HL-60 (cell line): Measurements from ENCODE around the gene LNPK.
"Not testable (repeated sequence)": the region's sequence is repeated elsewhere in the genome, so short reads cannot be mapped to it uniquely, and the experiment has no call there.

Experiments
- DNase-seq, 2 experiments: peaks; one replicate each; pipeline ENCODE4 v3.0.0-alpha.2; 2010 to 2020; ENCODE audit warnings: low read depth in 1 of 2, low spot score in 1 of 2
- H3K27ac ChIP-seq: fragments of 250-450 bp; sonication (Bioruptor Pico); replicated peaks from 2 replicates; pipeline ENCODE4 v1.5.1; 2020; ENCODE audit warnings: mild to moderate bottlenecking, moderate library complexity
- H3K27me3 ChIP-seq: fragments of 250-450 bp; sonication (Bioruptor Pico); 2 replicates; pipeline ENCODE4 v1.5.1; 2021; ENCODE audit warnings: mild to moderate bottlenecking, moderate library complexity; ENCODE audit not compliant: insufficient read depth, poor library complexity, severe bottlenecking
- H3K4me3 ChIP-seq: replicated peaks from 2 replicates; pipeline ENCODE4 v1.5.1; 2011; ENCODE audit warnings: mild to moderate bottlenecking, control low read depth, low read length; ENCODE audit not compliant: insufficient read depth
- CTCF ChIP-seq: IDR thresholded peaks from one replicate; pipeline ENCODE4 v1.5.1; 2011; ENCODE audit warnings: low read length, control low read depth, inconsistent platforms; ENCODE audit not compliant: insufficient read depth
- GABPA ChIP-seq: IDR thresholded peaks from 2 replicates; pipeline ENCODE4 v1.6.1; 2012; ENCODE audit warnings: low read depth
- POLR2AphosphoS5 ChIP-seq: IDR thresholded peaks from 2 replicates; pipeline ENCODE4 v1.6.1; 2012; ENCODE audit warnings: low read depth
- REST ChIP-seq: IDR thresholded peaks from 2 replicates; pipeline ENCODE4 v1.6.1; 2012; ENCODE audit warnings: low read depth; ENCODE audit not compliant: insufficient replicate concordance
- SPI1 ChIP-seq: IDR thresholded peaks from 2 replicates; pipeline ENCODE4 v1.6.1; 2012; ENCODE audit warnings: low read depth, mild to moderate bottlenecking, borderline replicate concordance

The LNPK gene

GRCh38 chr2:175926272-175926671, 75.8 kb downstream of the LNPK start:
- Histone ChIP-seq H3K27ac (no peak overlapping the region), H3K27me3 (no peaks in the 10 kb centered on the region), H3K4me3 (no peak overlapping the region)
- TF ChIP-seq POLR2AphosphoS5 (no peak), REST (no peak), SPI1 (no peak)
- DNase-seq = no peak

GRCh38 chr2:175922160-175922559, 79.9 kb downstream of the LNPK start:
- Histone ChIP-seq H3K4me3 (no peak overlapping the region), H3K27me3 (no peaks in the 10 kb centered on the region), H3K27ac (no peak overlapping the region)
- no peak for DNase-seq
- TF ChIP-seq POLR2AphosphoS5 (no peak), REST (no peak), GABPA (no peak), CTCF (no peak), SPI1 (no peak)

GRCh38 chr2:175918935-175919334, 83.1 kb downstream of the LNPK start:
- DNase-seq = no peak
- no peaks in the 10 kb centered on the region for H3K27me3 ChIP-seq
- no peak for TF ChIP-seq SPI1
- no peak for TF ChIP-seq GABPA
- no peak for TF ChIP-seq POLR2AphosphoS5
- TF ChIP-seq REST = no peak
- TF ChIP-seq CTCF = no peak
- H3K4me3 ChIP-seq = no peak overlapping the region
- no peak overlapping the region for H3K27ac ChIP-seq

- no peaks in the 10 kb centered on the region for H3K27me3 ChIP-seq
- no peak overlapping the region for H3K4me3 ChIP-seq
- DNase-seq = no peak
- H3K27ac ChIP-seq = no peak overlapping the region
- no peak for TF ChIP-seq SPI1
- TF ChIP-seq REST = no peak
These were observed 87.2 kb downstream of the LNPK start for GRCh38 chr2:175914846-175915245.

- DNase-seq, H3K27me3 ChIP-seq, H3K4me3 ChIP-seq, H3K27ac ChIP-seq: not testable (repeated sequence)
These were observed 88.0 kb downstream of the LNPK start for GRCh38 chr2:175913849-175914743.

- not testable (repeated sequence) for H3K4me3 ChIP-seq
These were observed 88.8 kb downstream of the LNPK start for GRCh38 chr2:175913267-175913666.

More at GRCh38 chr2:175913267-175913666, 88.8 kb downstream of the LNPK start:
- not testable (repeated sequence) for DNase-seq, H3K27me3 ChIP-seq, H3K27ac ChIP-seq
